GM12878 (cell line): Measurements from ENCODE around the gene VSTM4. TPM values are rescaled to one million over a fixed set of nuclear protein-coding genes. Genes with fewer than 3 reads are reported as not detected.

Experiments used
- BHLHE40 ChIP-seq, 2 experiments: fragments of 450-650 bp in 1 of 2; IDR thresholded peaks; 2 replicates each; pipeline ENCODE4 v1.6.1; 2011 to 2017; ENCODE audit warnings: low read depth in 2 of 2, borderline replicate concordance in 1 of 2, improper control_type of control experiment in 1 of 2, low read length in 1 of 2, mild to moderate bottlenecking in 1 of 2
- BMI1 ChIP-seq: fragments of 450-650 bp; IDR thresholded peaks from 2 replicates; pipeline ENCODE4 v1.6.1; 2016; ENCODE audit warnings: mild to moderate bottlenecking, moderate library complexity, borderline replicate concordance
- CREM ChIP-seq: IDR thresholded peaks from 2 replicates; pipeline ENCODE4 v1.6.1; 2014; ENCODE audit warnings: antibody characterized with exemption, low read depth
- DPF2 ChIP-seq: fragments of 450-650 bp; IDR thresholded peaks from 2 replicates; pipeline ENCODE4 v1.6.1; 2017; ENCODE audit warnings: mild to moderate bottlenecking
- EED ChIP-seq: sonication (generic); IDR thresholded peaks from 2 replicates; pipeline ENCODE4 v1.6.1; 2016; ENCODE audit warnings: antibody characterized with exemption, low read depth
- IKZF1 ChIP-seq: fragments of 450-650 bp; conservative IDR thresholded peaks from 2 replicates; pipeline ENCODE4 v1.6.1; 2017; ENCODE audit warnings: antibody characterized with exemption, mild to moderate bottlenecking
- IRF4 ChIP-seq: IDR thresholded peaks from 2 replicates; pipeline ENCODE4 v1.6.1; 2011; ENCODE audit warnings: low read depth, low read length
- JUNB ChIP-seq: IDR thresholded peaks from 2 replicates; pipeline ENCODE4 v1.6.1; 2016; ENCODE audit warnings: antibody characterized with exemption, mild to moderate bottlenecking
- MEF2B ChIP-seq: fragments of 450-650 bp; IDR thresholded peaks from 2 replicates; pipeline ENCODE4 v1.6.1; 2018; ENCODE audit warnings: mild to moderate bottlenecking, moderate library complexity; ENCODE audit not compliant: partially characterized antibody, poor library complexity, severe bottlenecking
- MTA2 ChIP-seq: fragments of 450-650 bp; IDR thresholded peaks from 2 replicates; pipeline ENCODE4 v1.6.1; 2016; ENCODE audit warnings: low read depth, mild to moderate bottlenecking, moderate library complexity
- NFYB ChIP-seq: IDR thresholded peaks from 2 replicates; pipeline ENCODE4 v1.6.1; 2011; ENCODE audit warnings: low read depth, mild to moderate bottlenecking, low read length, improper control_type of control experiment, moderate library complexity; ENCODE audit not compliant: insufficient read depth
- PAX5 ChIP-seq: IDR thresholded peaks from 2 replicates; pipeline ENCODE4 v1.6.1; 2011; ENCODE audit warnings: low read depth, low read length, borderline replicate concordance
- RAD51 ChIP-seq: fragments of 450-650 bp; IDR thresholded peaks from 2 replicates; pipeline ENCODE4 v1.6.1; 2016; ENCODE audit warnings: moderate library complexity, mild to moderate bottlenecking, inconsistent platforms
- RELA ChIP-seq: fragments of 450-650 bp; IDR thresholded peaks from 2 replicates; pipeline ENCODE4 v1.8.0; 2014; ENCODE audit warnings: borderline replicate concordance; ENCODE audit not compliant: partially characterized antibody
- SMC3 ChIP-seq: IDR thresholded peaks from 2 replicates; pipeline ENCODE4 v1.6.1; 2011; ENCODE audit warnings: low read length, improper control_type of control experiment, borderline replicate concordance
- SP1 ChIP-seq: IDR thresholded peaks from one replicate; pipeline ENCODE4 v1.6.1; 2011; ENCODE audit warnings: low read depth, low read length
- ZNF24 ChIP-seq: fragments of 450-650 bp; IDR thresholded peaks from 2 replicates; pipeline ENCODE4 v1.6.1; 2017; ENCODE audit warnings: antibody characterized with exemption, mild to moderate bottlenecking
- polyA plus RNA-seq, 11 experiments: library from polyadenylated mRNA; depleted of rRNA in 4 of 11; unstranded in 6 of 11; stranded (reverse) in 5 of 11; fragments of >200 nt; fragmentation: Nextera tagmentation in 4 of 11; fragmentation: Illumina TruSeq in 1 of 11; extraction: Ambion mirVana in 4 of 11; extraction: Trizol in 1 of 11; gene quantifications; 1 replicate in 1 of 11; 2 replicates in 10 of 11; pipeline versions ENCODE4 v1.2.1 to v1.2.3, GENCODE V29; 2011 to 2016; ENCODE audit warnings: inconsistent platforms in 2 of 11, missing spikeins in 2 of 11, low read depth in 1 of 11
- total RNA-seq, 4 experiments: library from RNA; depleted of rRNA in 3 of 4; stranded (reverse); fragments of >200 nt in 3 of 4; fragmentation: Illumina TruSeq in 1 of 4; extraction: Trizol in 1 of 4; gene quantifications; 2 replicates each; pipeline versions ENCODE4 v1.2.1 to v1.2.3, GENCODE V29; 2013 to 2021
- TF ChIP-seq, protein P1 (sequence below): IDR thresholded peaks from 2 replicates; pipeline ENCODE4 v1.6.1; 2011; ENCODE audit warnings: borderline replicate concordance, low read depth, mild to moderate bottlenecking, moderate library complexity, low read length; ENCODE audit not compliant: insufficient read depth, poor library complexity, severe bottlenecking
- TF ChIP-seq, protein P2 (sequence below): fragments of 450-650 bp; IDR thresholded peaks from 2 replicates; pipeline ENCODE4 v1.6.1; 2017; ENCODE audit warnings: mild to moderate bottlenecking, moderate library complexity
- TF ChIP-seq, protein P3 (sequence below): fragments of 450-650 bp; IDR thresholded peaks from 2 replicates; pipeline ENCODE4 v1.6.1; 2017; ENCODE audit warnings: low read depth, mild to moderate bottlenecking, moderate library complexity

Gene VSTM4
- total and polyA plus RNA-seq, 10 of the 15 experiments (the other 5 are each of a cell fraction or from before 2014, with no cell fraction given), result 0.01 to 0.14 (median 0.02) TPM; not detected in 7

DNA sequence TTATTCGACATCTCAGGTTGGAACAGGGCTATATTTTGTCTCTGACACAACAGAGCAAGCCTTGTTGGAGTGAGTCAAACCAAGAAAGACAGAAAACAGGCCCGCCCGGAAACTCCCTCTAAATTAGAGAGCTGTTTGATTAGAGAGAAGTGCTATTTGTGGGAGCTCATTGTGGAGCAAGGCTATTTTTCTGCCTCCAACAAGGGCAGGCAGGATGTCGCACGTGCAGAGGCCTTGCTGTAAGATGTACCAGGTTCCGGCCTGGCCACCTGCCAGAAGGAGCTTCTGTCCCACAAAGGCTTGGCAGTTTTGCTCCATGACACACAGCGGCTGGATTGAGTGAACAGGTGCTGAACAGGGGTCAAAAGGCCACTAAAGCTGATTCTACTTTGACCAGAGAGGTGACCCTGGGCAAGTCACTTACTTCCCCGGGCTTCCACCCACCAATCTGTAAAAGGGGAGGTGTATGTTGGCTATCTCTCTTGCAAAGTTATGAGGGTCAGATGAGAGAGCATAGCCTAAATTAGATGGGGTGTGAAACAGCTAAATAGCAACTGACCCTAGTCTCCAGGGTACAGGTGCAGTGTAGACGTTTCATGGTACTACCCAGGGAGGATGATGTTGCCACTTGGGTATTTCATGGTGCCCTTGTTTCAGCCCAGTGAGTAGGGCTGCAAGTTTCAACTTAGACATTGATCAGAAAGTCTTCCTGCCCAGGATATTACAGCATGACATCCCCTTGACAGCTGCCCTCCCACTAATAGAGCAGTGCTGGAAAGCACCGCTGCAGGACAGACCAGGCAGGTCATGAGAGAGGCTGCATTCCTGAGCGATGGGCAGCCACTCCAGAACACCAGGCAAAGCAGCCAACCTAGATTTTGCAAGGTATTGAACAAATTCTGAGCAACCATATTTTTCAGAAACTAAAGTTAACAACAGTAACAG lies 62.0 kb downstream of the VSTM4 start (continued):
- TF ChIP-seq NFYB, result no peak
- TF ChIP-seq EED, result peak; percentile 89
- TF ChIP-seq CREM, result 0 out of 2 replicates have a peak, but pooled peaks have one; percentile 8
- peak; percentile 90 for TF ChIP-seq IRF4
- peak; percentile 91 for TF ChIP-seq MEF2B
- peak; percentile 91 for TF ChIP-seq DPF2
- peak; percentile 92 for TF ChIP-seq MTA2
- TF ChIP-seq BHLHE40 (IDR thresholded peaks at IDR 0.05; ENCODE audit: borderline replicate concordance in 1 of 2, low read depth in 2 of 2, low read length in 1 of 2), result peak; percentile 99
- TF ChIP-seq RELA, result peak; percentile 76
- TF ChIP-seq RAD51, result 0 out of 2 replicates have a peak, but pooled peaks have one; percentile 20
- TF ChIP-seq ZNF24, result no peak
- peak; percentile 31 for TF ChIP-seq SP1
- peak; percentile 98 for TF ChIP-seq IKZF1
- peak; percentile 61; the same call in 1 of the 2 replicates for TF ChIP-seq BMI1
- TF ChIP-seq, protein P1, sequence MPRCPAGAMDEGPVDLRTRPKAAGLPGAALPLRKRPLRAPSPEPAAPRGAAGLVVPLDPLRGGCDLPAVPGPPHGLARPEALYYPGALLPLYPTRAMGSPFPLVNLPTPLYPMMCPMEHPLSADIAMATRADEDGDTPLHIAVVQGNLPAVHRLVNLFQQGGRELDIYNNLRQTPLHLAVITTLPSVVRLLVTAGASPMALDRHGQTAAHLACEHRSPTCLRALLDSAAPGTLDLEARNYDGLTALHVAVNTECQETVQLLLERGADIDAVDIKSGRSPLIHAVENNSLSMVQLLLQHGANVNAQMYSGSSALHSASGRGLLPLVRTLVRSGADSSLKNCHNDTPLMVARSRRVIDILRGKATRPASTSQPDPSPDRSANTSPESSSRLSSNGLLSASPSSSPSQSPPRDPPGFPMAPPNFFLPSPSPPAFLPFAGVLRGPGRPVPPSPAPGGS, result peak; percentile 56
- no peak for TF ChIP-seq SMC3
- peak; percentile 76; the same call in 1 of the 2 replicates for TF ChIP-seq PAX5
- TF ChIP-seq, protein P2, sequence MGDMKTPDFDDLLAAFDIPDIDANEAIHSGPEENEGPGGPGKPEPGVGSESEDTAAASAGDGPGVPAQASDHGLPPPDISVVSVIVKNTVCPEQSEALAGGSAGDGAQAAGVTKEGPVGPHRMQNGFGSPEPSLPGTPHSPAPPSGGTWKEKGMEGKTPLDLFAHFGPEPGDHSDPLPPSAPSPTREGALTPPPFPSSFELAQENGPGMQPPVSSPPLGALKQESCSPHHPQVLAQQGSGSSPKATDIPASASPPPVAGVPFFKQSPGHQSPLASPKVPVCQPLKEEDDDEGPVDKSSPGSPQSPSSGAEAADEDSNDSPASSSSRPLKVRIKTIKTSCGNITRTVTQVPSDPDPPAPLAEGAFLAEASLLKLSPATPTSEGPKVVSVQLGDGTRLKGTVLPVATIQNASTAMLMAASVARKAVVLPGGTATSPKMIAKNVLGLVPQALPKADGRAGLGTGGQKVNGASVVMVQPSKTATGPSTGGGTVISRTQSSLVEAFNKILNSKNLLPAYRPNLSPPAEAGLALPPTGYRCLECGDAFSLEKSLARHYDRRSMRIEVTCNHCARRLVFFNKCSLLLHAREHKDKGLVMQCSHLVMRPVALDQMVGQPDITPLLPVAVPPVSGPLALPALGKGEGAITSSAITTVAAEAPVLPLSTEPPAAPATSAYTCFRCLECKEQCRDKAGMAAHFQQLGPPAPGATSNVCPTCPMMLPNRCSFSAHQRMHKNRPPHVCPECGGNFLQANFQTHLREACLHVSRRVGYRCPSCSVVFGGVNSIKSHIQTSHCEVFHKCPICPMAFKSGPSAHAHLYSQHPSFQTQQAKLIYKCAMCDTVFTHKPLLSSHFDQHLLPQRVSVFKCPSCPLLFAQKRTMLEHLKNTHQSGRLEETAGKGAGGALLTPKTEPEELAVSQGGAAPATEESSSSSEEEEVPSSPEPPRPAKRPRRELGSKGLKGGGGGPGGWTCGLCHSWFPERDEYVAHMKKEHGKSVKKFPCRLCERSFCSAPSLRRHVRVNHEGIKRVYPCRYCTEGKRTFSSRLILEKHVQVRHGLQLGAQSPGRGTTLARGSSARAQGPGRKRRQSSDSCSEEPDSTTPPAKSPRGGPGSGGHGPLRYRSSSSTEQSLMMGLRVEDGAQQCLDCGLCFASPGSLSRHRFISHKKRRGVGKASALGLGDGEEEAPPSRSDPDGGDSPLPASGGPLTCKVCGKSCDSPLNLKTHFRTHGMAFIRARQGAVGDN, result peak; percentile 65; the same call in 1 of the 2 replicates
- TF ChIP-seq, protein P3, sequence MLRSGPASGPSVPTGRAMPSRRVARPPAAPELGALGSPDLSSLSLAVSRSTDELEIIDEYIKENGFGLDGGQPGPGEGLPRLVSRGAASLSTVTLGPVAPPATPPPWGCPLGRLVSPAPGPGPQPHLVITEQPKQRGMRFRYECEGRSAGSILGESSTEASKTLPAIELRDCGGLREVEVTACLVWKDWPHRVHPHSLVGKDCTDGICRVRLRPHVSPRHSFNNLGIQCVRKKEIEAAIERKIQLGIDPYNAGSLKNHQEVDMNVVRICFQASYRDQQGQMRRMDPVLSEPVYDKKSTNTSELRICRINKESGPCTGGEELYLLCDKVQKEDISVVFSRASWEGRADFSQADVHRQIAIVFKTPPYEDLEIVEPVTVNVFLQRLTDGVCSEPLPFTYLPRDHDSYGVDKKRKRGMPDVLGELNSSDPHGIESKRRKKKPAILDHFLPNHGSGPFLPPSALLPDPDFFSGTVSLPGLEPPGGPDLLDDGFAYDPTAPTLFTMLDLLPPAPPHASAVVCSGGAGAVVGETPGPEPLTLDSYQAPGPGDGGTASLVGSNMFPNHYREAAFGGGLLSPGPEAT, result peak; percentile 98
- peak; percentile 91 for TF ChIP-seq JUNB
